Measurements from ENCODE around the gene FRMD4A.

GRCh38 chr10:14071956-14072355, 258.8 kb downstream of the FRMD4A start:
- TF ChIP-seq CTCF (IDR thresholded peaks at IDR 0.05; ENCODE audit: low read depth, low read length, poor library complexity, severe bottlenecking) (no peak), EZH2phosphoT487 (IDR thresholded peaks at IDR 0.05; ENCODE audit: borderline replicate concordance, low read length) (no peak)
